Endothelial cell of umbilical vein (primary cell): Measurements from ENCODE around the gene TCERG1.

Source experiments
- EZH2 ChIP-seq: IDR thresholded peaks from 2 replicates; pipeline ENCODE4 v1.6.1; 2012; ENCODE audit warnings: borderline replicate concordance, low read depth, mild to moderate bottlenecking, moderate library complexity, low read length, inconsistent platforms; ENCODE audit not compliant: severe bottlenecking
- FOS ChIP-seq: IDR thresholded peaks from 2 replicates; pipeline ENCODE4 v1.6.1; 2011; ENCODE audit warnings: mild to moderate bottlenecking, low read length, moderate library complexity, borderline replicate concordance; ENCODE audit not compliant: insufficient read depth
- POLR2A ChIP-seq: IDR thresholded peaks from 2 replicates; pipeline ENCODE4 v1.6.1; 2012; ENCODE audit warnings: low read depth, mild to moderate bottlenecking, control low read depth, low read length
- POLR2AphosphoS5 ChIP-seq: IDR thresholded peaks from 2 replicates; pipeline ENCODE4 v1.6.1; 2012; ENCODE audit warnings: low read depth, mild to moderate bottlenecking, control low read depth, low read length, moderate library complexity; ENCODE audit not compliant: insufficient read depth
- TF ChIP-seq, protein P1 (sequence below), 2 donors: IDR thresholded peaks; 1 replicate in 1 of 2; 2 replicates in 1 of 2; pipeline ENCODE4 v1.5.1; 2011; ENCODE audit warnings: low read length in 2 of 2, mild to moderate bottlenecking in 2 of 2, moderate library complexity in 2 of 2, control low read depth in 1 of 2, inconsistent platforms in 1 of 2, low read depth in 1 of 2; ENCODE audit not compliant: insufficient read depth in 1 of 2; ENCODE audit errors: extremely low read depth in 1 of 2

GRCh38 chr5:146440353-146440752, 6.8 kb upstream of the TCERG1 start:
- TF ChIP-seq EZH2 (no peak), POLR2A (no peak), POLR2AphosphoS5 (no peak), FOS (no peak)
- TF ChIP-seq, protein P1, sequence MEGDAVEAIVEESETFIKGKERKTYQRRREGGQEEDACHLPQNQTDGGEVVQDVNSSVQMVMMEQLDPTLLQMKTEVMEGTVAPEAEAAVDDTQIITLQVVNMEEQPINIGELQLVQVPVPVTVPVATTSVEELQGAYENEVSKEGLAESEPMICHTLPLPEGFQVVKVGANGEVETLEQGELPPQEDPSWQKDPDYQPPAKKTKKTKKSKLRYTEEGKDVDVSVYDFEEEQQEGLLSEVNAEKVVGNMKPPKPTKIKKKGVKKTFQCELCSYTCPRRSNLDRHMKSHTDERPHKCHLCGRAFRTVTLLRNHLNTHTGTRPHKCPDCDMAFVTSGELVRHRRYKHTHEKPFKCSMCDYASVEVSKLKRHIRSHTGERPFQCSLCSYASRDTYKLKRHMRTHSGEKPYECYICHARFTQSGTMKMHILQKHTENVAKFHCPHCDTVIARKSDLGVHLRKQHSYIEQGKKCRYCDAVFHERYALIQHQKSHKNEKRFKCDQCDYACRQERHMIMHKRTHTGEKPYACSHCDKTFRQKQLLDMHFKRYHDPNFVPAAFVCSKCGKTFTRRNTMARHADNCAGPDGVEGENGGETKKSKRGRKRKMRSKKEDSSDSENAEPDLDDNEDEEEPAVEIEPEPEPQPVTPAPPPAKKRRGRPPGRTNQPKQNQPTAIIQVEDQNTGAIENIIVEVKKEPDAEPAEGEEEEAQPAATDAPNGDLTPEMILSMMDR (IDR thresholded peaks at IDR 0.05; ENCODE audit: extremely low read depth in 1 of 2, insufficient read depth in 1 of 2, low read depth in 1 of 2, low read length in 2 of 2) = no peak
